PFSK-1 (cell line): ENCODE results near the gene NUDCD2.

Experiments
- POLR2AphosphoS5 ChIP-seq: IDR thresholded peaks from 2 replicates; pipeline ENCODE4 v1.6.1; 2012; ENCODE audit warnings: low read depth, mild to moderate bottlenecking, control low read depth, low read length, moderate library complexity
- SIN3A ChIP-seq: IDR thresholded peaks from 2 replicates; pipeline ENCODE4 v1.6.1; 2012; ENCODE audit warnings: mild to moderate bottlenecking, low read length, moderate library complexity, borderline replicate concordance; ENCODE audit not compliant: insufficient read depth

DNA sequence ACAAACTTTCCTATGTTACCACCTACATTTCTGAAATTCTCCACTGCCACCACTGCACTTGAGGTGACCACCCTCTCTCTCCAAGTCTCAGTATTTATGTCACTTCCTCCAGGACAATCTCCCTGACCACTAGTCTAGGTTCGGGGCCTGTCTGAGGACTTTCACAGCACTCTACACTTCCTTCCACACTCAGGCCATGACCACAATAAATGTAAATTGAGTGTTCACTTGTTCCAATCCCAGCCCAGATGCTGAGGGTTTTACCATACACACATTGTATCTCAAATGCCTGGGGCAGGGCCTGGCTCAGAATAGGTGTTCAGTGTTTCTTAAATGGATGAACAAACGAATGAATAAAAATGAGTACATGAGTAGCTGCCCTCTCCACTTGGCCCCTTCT lies 49.4 kb downstream of the NUDCD2 start:
- no peak for TF ChIP-seq SIN3A
- no peak for TF ChIP-seq POLR2AphosphoS5
